ENCODE measurements around the gene ERC2.

ERC2 gene

DNA sequence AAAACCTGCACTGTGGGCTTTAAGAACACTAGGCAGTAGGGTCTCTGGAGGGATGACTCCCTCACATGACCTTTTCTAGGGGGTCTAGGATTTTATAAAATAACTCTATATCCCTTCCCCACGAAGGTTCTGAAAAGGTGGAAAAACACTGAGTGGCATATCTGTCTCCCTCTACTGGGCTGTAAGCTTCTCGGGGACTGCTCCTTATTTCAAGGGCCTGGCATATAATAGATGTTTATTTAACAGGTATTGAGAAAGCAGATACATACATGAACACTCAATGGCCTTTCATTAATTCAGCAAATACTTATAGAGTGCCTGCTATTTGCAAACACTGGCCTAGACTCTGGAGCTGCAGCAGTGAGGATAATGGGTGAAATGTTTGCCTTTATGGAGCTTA lies 834.9 kb downstream of the ERC2 start:
- DNase-seq (ENCODE audit: insufficient read length, low spot score), result no peak
- no peak for FAIRE-seq
- no peak for TF ChIP-seq TAF1 (IDR thresholded peaks at IDR 0.05; ENCODE audit: low read depth, low read length)
- no peak for TF ChIP-seq POLR2A (IDR thresholded peaks at IDR 0.05; ENCODE audit: low read depth, low read length)
- TF ChIP-seq SPI1 (IDR thresholded peaks at IDR 0.05; ENCODE audit: low read depth, low read length), result no peak
- no peak for TF ChIP-seq POLR2AphosphoS5 (IDR thresholded peaks at IDR 0.05; ENCODE audit: low read depth, low read length)
- no peak for TF ChIP-seq PAX5 (IDR thresholded peaks at IDR 0.05; ENCODE audit: insufficient read depth, low read length, severe bottlenecking)
- TF ChIP-seq POU2F2 (IDR thresholded peaks at IDR 0.05; ENCODE audit: low read depth, low read length), result no peak

DNA sequence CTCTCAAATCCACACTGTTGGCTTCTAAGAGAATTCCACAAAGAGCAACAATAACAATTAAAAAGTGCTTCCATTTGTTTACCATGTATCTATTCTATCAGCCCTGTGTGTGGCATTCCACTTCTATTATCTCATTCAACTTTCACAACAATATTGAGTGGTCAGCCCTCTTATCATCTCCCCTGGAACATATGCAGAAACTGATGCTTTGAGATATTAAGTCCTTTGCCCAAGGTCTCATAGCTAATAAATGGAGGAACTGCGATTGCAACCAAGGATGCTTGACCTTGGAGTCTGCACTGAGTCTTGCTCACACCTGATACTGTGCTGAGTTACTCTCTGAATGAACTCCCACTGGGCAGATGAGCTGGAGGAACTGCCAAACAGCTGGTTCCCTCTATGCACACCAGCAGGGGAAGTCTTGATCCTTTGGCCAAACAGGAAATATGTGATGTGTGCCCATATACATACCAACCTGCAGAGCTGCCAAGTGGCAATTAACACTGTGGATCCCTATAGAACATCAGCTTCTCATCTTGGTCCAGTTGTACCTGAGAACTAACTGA lies 836.4 kb downstream of the ERC2 start:
- TF ChIP-seq POLR2AphosphoS5 (IDR thresholded peaks at IDR 0.05; ENCODE audit: low read depth, low read length) (no peak), POLR2A (IDR thresholded peaks at IDR 0.05; ENCODE audit: low read depth, low read length) (no peak), SPI1 (IDR thresholded peaks at IDR 0.05; ENCODE audit: low read depth, low read length) (no peak), PAX5 (IDR thresholded peaks at IDR 0.05; ENCODE audit: insufficient read depth, low read length, severe bottlenecking) (no peak), POU2F2 (IDR thresholded peaks at IDR 0.05; ENCODE audit: low read depth, low read length) (no peak), TAF1 (IDR thresholded peaks at IDR 0.05; ENCODE audit: low read depth, low read length) (no peak)
- FAIRE-seq, result no peak
- no peak for DNase-seq (ENCODE audit: insufficient read length, low spot score)

DNA sequence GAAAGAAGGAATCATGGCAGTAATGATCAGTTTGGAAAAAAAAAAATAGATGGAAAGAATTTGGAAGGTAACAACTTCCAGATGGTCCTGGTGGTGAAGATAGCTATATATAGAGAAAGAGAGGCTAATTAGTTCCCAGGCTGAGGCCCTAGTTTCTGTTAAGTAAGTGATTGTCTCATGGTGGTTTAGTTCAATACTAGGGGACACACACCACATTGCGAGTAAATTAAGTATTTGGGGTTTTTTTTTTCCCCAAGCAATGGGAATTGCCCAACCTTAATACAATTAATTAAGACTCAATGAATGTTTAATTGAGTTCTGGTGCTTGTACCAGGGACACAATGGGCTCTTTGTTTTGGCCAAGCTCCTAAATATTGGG lies 837.4 kb downstream of the ERC2 start:
- TF ChIP-seq POLR2A (IDR thresholded peaks at IDR 0.05; ENCODE audit: low read depth, low read length) (no peak), SPI1 (IDR thresholded peaks at IDR 0.05; ENCODE audit: low read depth, low read length) (no peak)
- FAIRE-seq (no peak), DNase-seq (ENCODE audit: insufficient read length, low spot score) (no peak)

DNA sequence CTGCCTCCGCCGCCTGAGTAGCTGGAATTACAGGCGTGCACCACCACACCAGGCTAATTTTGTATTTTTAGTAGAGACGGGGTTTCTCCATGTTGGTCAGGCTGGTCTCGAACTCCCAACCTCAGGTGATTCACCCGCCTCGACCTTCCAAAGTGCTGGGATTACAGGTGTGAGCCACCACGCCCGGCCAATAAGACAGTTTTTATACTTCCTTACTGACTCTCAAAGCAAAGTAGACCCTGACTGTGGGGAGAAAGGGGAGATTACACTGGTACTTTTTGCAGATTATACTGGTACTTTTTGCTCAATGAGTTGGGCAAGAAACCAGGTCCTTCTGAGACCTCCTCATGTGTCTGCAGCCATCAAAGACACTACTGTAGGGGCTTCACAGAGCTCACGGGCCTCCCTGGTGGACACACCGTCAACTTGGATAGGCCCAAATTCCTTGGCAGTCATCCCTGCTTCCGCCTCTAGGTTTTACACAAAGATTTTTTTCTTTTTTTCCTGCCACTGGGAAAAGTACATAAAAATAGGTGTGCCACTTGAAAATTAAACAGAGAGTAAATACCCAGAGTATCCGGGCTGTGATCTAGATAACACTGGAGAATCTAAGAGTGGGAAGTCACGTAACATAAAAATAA lies 837.9 kb downstream of the ERC2 start:
- TF ChIP-seq POLR2A (IDR thresholded peaks at IDR 0.05; ENCODE audit: low read depth, low read length), result no peak
- no peak for DNase-seq (ENCODE audit: insufficient read length, low spot score)
- no peak for FAIRE-seq

DNA sequence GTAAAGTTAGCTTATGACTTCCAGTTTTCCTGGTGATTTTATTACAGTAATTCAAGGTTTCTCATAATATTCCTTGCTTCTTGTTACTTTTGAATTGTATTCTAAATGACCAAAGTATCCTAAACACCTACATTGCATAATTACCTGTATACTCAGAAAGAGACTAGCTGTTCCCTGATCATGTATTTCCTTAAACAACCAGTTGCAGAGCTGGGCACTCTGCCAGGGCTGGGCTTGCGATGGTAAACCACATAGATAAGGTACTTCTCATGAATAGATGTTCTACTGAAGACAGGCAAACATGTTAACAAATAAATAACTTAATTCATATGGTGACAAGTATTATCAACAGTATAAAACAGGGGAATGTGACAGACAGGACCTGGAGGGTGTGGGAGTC lies 838.8 kb downstream of the ERC2 start:
- TF ChIP-seq POLR2AphosphoS5 (IDR thresholded peaks at IDR 0.05; ENCODE audit: low read depth, low read length) (no peak), POU2F2 (IDR thresholded peaks at IDR 0.05; ENCODE audit: low read depth, low read length) (no peak), PAX5 (IDR thresholded peaks at IDR 0.05; ENCODE audit: insufficient read depth, low read length, severe bottlenecking) (no peak), POLR2A (IDR thresholded peaks at IDR 0.05; ENCODE audit: low read depth, low read length) (no peak), SPI1 (IDR thresholded peaks at IDR 0.05; ENCODE audit: low read depth, low read length) (no peak), TAF1 (IDR thresholded peaks at IDR 0.05; ENCODE audit: low read depth, low read length) (no peak)
- DNase-seq (ENCODE audit: insufficient read length, low spot score), result no peak
- no peak for FAIRE-seq

DNA sequence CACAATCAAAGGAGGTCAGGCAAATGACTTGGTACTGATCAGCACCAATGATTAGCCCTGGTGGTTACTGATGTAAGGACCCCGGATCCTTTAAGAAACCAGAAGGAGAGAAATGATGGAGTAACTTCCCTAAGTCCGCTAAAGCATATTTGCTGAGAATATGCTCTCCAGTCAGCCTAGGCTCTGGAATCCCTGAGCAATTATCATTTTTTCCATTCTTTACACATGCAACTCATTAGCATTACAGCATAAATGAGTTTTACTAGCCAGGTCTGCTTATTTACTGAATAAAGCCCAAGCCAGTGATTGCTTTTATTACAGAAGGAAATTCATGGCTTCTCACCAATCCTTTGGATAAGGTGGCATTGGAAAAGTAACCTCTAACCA lies 842.0 kb downstream of the ERC2 start:
- DNase-seq (ENCODE audit: insufficient read length, low spot score) (no peak), FAIRE-seq (no peak)
- TF ChIP-seq TAF1 (IDR thresholded peaks at IDR 0.05; ENCODE audit: low read depth, low read length), result no peak
- TF ChIP-seq PAX5 (IDR thresholded peaks at IDR 0.05; ENCODE audit: insufficient read depth, low read length, severe bottlenecking), result no peak
- TF ChIP-seq SPI1 (IDR thresholded peaks at IDR 0.05; ENCODE audit: low read depth, low read length), result no peak
- TF ChIP-seq POU2F2 (IDR thresholded peaks at IDR 0.05; ENCODE audit: low read depth, low read length), result no peak
- TF ChIP-seq POLR2A (IDR thresholded peaks at IDR 0.05; ENCODE audit: low read depth, low read length), result no peak
- TF ChIP-seq POLR2AphosphoS5 (IDR thresholded peaks at IDR 0.05; ENCODE audit: low read depth, low read length), result no peak

DNA sequence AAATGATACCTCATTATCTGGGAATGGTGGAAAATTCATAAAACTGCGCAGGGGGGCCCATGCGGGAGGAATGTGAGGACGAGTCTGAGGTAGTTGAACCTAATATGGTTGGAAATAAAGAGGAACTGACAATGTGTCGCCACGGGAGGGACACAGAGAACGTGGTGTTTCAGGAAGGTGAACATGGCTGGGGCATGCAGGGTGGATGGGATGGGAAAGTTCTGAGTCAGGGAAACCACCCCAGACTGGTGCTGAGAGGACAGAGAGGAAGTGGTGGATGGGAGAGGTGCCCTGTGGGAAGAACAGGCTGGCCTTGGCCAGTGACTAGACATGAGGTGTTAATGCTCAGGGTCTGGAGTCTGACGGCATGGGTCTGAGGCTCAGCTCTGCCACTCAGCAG lies 844.0 kb downstream of the ERC2 start:
- peak; percentile 43 for FAIRE-seq
- DNase-seq (ENCODE audit: insufficient read length, low spot score), result no peak
- TF ChIP-seq SPI1 (IDR thresholded peaks at IDR 0.05; ENCODE audit: low read depth, low read length), result peak; percentile 33; the same call in 1 of the 2 replicates
- TF ChIP-seq POU2F2 (IDR thresholded peaks at IDR 0.05; ENCODE audit: low read depth, low read length), result no peak
- TF ChIP-seq PAX5 (IDR thresholded peaks at IDR 0.05; ENCODE audit: insufficient read depth, low read length, severe bottlenecking), result no peak
- no peak for TF ChIP-seq POLR2A (IDR thresholded peaks at IDR 0.05; ENCODE audit: low read depth, low read length)
- TF ChIP-seq POLR2AphosphoS5 (IDR thresholded peaks at IDR 0.05; ENCODE audit: low read depth, low read length), result no peak
- TF ChIP-seq TAF1 (IDR thresholded peaks at IDR 0.05; ENCODE audit: low read depth, low read length), result no peak

DNA sequence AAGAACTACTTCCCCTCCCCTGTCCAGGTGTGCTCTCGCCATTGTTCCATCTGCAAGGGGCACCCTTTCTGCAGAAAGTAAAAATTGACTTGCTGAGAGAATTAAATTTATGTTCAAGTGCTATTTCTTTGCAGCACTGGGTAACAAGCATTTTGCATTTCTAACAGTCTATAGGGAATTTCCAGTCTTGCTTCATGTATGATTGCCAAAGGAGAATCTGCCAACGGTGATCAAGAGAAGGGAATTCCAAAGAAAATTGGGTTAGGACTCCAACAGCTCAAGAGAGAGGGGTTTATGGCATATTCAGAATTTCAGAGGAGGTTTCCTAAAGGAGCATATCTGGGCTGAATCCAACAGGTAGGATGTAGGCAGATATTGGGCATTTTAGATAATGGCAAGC lies 844.5 kb downstream of the ERC2 start:
- TF ChIP-seq TAF1 (IDR thresholded peaks at IDR 0.05; ENCODE audit: low read depth, low read length) (no peak), POU2F2 (IDR thresholded peaks at IDR 0.05; ENCODE audit: low read depth, low read length) (no peak)
- FAIRE-seq, result no peak

DNA sequence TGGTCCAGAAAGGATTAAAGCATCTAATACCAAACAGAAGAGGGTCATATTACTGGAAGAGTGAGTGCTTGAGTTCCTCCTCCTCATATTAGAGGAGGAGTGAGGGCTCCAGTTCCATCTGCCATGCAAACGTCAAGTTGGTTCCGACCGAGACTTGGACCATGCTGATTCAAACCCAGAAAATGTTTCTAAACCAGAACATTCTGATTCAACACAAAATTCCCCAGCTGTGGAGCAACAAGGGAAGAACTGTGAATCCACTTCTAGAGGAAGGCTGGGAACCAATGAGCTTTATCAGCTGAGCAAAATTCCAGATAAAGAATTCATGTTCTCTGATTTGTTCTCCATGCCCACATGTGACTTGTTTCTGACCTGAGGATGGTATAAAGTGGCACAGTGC lies 845.5 kb downstream of the ERC2 start:
- no peak for FAIRE-seq
- DNase-seq (ENCODE audit: insufficient read length, low spot score), result no peak
- TF ChIP-seq POLR2AphosphoS5 (IDR thresholded peaks at IDR 0.05; ENCODE audit: low read depth, low read length), result no peak
- TF ChIP-seq SPI1 (IDR thresholded peaks at IDR 0.05; ENCODE audit: low read depth, low read length), result no peak
- no peak for TF ChIP-seq PAX5 (IDR thresholded peaks at IDR 0.05; ENCODE audit: insufficient read depth, low read length, severe bottlenecking)
- no peak for TF ChIP-seq POU2F2 (IDR thresholded peaks at IDR 0.05; ENCODE audit: low read depth, low read length)
- TF ChIP-seq TAF1 (IDR thresholded peaks at IDR 0.05; ENCODE audit: low read depth, low read length), result no peak
- no peak for TF ChIP-seq POLR2A (IDR thresholded peaks at IDR 0.05; ENCODE audit: low read depth, low read length)

More for the DNA sequence above, 844.5 kb downstream of the ERC2 start:
- DNase-seq (ENCODE audit: insufficient read length, low spot score), result no peak

DNA sequence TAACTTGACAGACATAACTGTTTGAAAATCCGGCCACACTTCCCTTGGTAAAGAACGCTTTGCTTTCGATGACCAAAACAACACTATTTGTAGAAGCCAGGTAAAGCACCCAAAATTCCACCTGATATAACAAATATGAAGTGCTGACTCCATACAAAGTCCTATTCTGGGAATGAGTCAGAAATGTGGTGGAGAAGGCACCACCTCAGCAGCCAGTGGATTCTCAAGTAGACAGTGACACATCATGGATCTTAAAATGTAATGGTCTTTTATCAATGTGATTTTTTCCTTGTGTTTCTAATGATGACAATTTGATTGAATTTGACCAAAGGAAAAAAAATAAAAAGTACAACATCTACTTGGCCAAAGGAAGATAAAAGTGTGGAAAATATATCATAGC lies 846.2 kb downstream of the ERC2 start:
- DNase-seq (ENCODE audit: insufficient read length, low spot score), result no peak
- FAIRE-seq, result no peak
- no peak for TF ChIP-seq PAX5 (IDR thresholded peaks at IDR 0.05; ENCODE audit: insufficient read depth, low read length, severe bottlenecking)
- no peak for TF ChIP-seq SPI1 (IDR thresholded peaks at IDR 0.05; ENCODE audit: low read depth, low read length)
- TF ChIP-seq POLR2A (IDR thresholded peaks at IDR 0.05; ENCODE audit: low read depth, low read length), result no peak
- no peak for TF ChIP-seq POU2F2 (IDR thresholded peaks at IDR 0.05; ENCODE audit: low read depth, low read length)
- TF ChIP-seq TAF1 (IDR thresholded peaks at IDR 0.05; ENCODE audit: low read depth, low read length), result no peak
